Measurements from ENCODE around the gene F13B.

The F13B gene

DNA sequence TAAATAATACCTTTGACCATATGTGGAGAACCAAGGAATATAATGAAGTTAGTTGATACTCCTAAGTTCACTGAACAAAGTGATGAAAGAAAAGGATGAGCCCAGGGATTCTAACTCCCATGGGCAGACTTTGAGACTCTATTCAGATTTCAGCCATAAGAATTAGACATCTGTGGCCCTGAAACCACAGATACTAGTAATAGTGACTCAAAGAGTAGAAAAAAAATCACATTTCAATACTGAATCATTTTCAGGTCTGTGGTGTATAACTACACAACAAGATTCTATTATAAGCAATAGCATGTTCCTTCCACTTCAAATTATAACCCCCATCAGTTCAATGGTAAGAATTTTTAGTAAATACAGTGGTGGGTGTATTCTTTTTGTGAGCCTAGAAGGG, 16.4 kb upstream of the F13B start:
- Histone ChIP-seq H3K4me3 (ENCODE audit: low read depth, low read length) (no peak overlapping the region), H3K9me3 (ENCODE audit: control insufficient read depth, insufficient read depth, low read length) (peaks cover 20% of the 10 kb centered on the region), H3K9ac (ENCODE audit: low read depth, low read length) (no peak overlapping the region), H3K27me3 (ENCODE audit: control insufficient read depth, insufficient read depth, low read length) (no peaks in the 10 kb centered on the region), H3K4me1 (ENCODE audit: control insufficient read depth, insufficient read depth, low read length) (no peaks in the 10 kb centered on the region), H3K36me3 (ENCODE audit: control insufficient read depth, insufficient read depth, low read length) (peaks cover 41% of the 10 kb centered on the region)

DNA sequence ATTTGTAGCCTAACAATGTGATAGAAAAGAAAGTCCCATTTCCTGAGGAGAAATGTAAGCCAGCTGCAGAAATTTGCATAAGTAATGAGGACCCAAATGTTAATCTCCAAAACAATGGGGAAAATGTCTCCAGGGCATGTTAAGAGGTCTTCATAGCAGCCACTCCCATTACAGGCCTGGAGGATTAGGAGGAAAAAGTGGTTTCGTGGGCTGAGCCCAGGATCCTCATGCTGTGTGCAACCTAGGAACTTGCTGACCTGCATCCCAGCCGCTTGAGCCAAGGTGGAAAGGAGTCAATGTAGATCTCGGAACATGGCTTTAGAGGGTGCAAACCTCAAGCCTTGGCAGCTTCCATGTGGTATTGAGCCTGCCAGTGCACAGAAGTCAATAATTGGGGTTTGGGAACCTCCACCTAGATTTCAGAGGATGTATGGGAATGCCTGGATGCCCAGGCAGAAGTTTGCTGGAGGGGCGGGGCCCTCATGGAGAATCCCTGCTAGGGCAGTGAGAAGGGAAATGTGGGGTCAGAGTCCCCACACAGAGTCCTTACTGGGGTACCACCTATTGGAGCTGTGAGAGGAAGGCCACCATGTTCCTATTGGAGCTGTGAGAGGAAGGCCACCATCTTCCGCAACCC, 14.2 kb upstream of the F13B start:
- Histone ChIP-seq H3K9me3 (ENCODE audit: control insufficient read depth, insufficient read depth, low read length) (peaks cover 20% of the 10 kb centered on the region), H3K4me3 (ENCODE audit: low read depth, low read length) (no peak overlapping the region), H3K27me3 (ENCODE audit: control insufficient read depth, insufficient read depth, low read length) (no peaks in the 10 kb centered on the region), H3K9ac (ENCODE audit: low read depth, low read length) (no peak overlapping the region), H3K36me3 (ENCODE audit: control insufficient read depth, insufficient read depth, low read length) (peaks cover 29% of the 10 kb centered on the region), H3K4me1 (ENCODE audit: control insufficient read depth, insufficient read depth, low read length) (no peaks in the 10 kb centered on the region)

DNA sequence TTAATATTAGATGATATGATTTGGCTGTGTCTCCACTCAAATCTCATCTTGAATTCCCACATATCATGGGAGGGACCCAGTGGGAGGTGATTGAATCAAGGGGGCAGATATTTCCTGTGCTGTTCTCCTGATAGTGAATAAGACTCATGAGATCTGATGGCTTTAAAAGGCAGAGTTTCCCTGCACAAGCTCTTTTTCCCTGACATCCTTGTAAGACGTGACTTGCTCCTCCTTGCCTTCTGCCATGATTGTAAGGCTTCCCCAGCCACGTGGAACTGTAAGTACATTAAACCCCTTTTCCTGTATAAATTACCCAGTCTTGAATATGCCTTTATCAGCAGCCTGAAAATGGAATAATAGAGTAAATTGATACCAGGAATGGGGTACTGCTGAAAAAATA, 13.3 kb upstream of the F13B start:
- Histone ChIP-seq H3K4me3 (ENCODE audit: low read depth, low read length) (no peak overlapping the region), H3K27me3 (ENCODE audit: control insufficient read depth, insufficient read depth, low read length) (no peaks in the 10 kb centered on the region), H3K36me3 (ENCODE audit: control insufficient read depth, insufficient read depth, low read length) (peaks cover 27% of the 10 kb centered on the region), H3K9me3 (ENCODE audit: control insufficient read depth, insufficient read depth, low read length) (peaks cover 17% of the 10 kb centered on the region), H3K9ac (ENCODE audit: low read depth, low read length) (no peak overlapping the region), H3K4me1 (ENCODE audit: control insufficient read depth, insufficient read depth, low read length) (no peaks in the 10 kb centered on the region)

DNA sequence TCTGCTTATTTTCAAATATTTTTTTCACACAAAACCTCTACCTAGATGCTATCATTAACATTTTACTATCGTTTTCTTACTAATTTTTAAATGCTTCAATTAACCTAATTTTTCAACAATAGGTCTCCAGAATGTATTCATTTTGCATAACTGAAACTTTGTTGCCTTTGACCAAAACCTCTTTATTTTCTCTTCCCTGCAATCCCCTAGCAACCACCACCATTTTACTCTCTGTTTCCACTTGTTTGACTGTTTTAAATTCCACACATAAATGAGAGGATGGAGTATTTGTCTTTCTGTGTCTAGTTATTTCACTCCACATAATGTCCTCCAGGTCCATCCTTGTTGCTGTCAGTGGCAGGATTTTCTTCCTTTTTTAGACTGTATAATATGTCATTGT, 9.5 kb upstream of the F13B start:
- H3K4me3 ChIP-seq (ENCODE audit: low read depth, low read length): no peak overlapping the region
- H3K9me3 ChIP-seq (ENCODE audit: control insufficient read depth, insufficient read depth, low read length): peaks cover 5% of the 10 kb centered on the region
- no peak overlapping the region for H3K9ac ChIP-seq (ENCODE audit: low read depth, low read length)
- no peaks in the 10 kb centered on the region for H3K4me1 ChIP-seq (ENCODE audit: control insufficient read depth, insufficient read depth, low read length)
- H3K27me3 ChIP-seq (ENCODE audit: control insufficient read depth, insufficient read depth, low read length): no peaks in the 10 kb centered on the region
- no peaks in the 10 kb centered on the region for H3K36me3 ChIP-seq (ENCODE audit: control insufficient read depth, insufficient read depth, low read length)

DNA sequence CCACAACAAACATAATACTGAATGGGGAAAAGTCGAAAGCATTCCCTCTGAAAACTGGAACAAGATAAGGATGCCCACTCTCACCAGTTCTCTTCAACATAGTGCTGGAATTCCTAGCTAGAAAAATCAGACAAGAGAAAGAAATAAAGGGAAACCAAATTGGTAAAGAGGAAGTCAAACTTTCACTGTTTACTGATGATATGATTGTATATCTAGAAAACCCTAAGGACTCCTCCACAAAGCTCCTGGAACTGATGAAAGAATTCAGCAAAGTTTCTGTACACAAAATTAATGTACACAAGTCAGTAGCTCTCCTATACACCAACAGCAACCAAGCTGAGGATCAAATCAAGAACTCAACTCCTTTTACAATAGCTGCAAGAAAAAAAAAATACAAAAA, 6.9 kb upstream of the F13B start:
- no peak overlapping the region for H3K9ac ChIP-seq (ENCODE audit: low read depth, low read length)
- no peaks in the 10 kb centered on the region for H3K4me1 ChIP-seq (ENCODE audit: control insufficient read depth, insufficient read depth, low read length)
- no peaks in the 10 kb centered on the region for H3K9me3 ChIP-seq (ENCODE audit: control insufficient read depth, insufficient read depth, low read length)
- H3K36me3 ChIP-seq (ENCODE audit: control insufficient read depth, insufficient read depth, low read length): no peaks in the 10 kb centered on the region
- H3K27me3 ChIP-seq (ENCODE audit: control insufficient read depth, insufficient read depth, low read length): no peaks in the 10 kb centered on the region
- H3K4me3 ChIP-seq (ENCODE audit: low read depth, low read length): no peak overlapping the region

DNA sequence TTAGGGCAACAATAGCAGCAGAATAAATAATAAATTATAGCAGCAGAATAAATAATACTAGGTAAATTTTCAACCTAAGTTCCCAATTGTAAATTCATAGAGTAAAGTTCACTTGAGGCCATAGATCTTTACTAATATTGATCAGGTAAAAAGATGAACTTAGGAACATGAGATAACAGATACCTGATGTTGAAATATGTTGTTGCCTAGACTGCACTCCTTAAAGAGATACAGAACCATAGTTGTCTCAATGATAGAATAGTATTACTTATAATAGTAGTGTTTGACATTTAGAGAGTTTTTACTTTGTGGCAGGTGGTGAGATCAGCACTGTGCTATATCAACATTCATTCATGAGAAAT, 378 bp upstream of the F13B start:
- Histone ChIP-seq H3K36me3 (ENCODE audit: control insufficient read depth, insufficient read depth, low read length) (no peaks in the 10 kb centered on the region), H3K9ac (ENCODE audit: low read depth, low read length) (no peak overlapping the region), H3K4me1 (ENCODE audit: control insufficient read depth, insufficient read depth, low read length) (no peaks in the 10 kb centered on the region), H3K9me3 (ENCODE audit: control insufficient read depth, insufficient read depth, low read length) (no peaks in the 10 kb centered on the region), H3K4me3 (ENCODE audit: low read depth, low read length) (no peak overlapping the region), H3K27me3 (ENCODE audit: control insufficient read depth, insufficient read depth, low read length) (no peaks in the 10 kb centered on the region)

DNA sequence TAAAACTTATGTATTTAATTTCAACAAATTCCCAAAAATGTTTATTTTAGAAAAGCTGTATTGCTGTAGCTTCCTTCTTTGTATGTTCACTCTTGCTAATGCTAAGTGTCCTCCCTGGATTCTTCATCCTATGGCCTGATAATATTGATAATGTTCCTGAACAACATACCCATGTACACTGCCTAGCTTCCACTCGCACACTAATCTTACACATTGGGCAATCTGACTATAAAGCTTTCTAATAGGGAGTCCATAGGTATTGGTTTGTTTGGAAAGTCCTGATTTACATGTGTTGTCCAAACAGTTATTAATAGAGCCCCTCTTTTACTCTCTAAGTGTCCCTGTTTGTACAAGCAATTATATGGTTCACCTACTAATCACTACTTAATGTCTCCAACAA, 783 bp downstream of the F13B start:
- no peaks in the 10 kb centered on the region for H3K4me1 ChIP-seq (ENCODE audit: control insufficient read depth, insufficient read depth, low read length)
- H3K9me3 ChIP-seq (ENCODE audit: control insufficient read depth, insufficient read depth, low read length): no peaks in the 10 kb centered on the region
- H3K36me3 ChIP-seq (ENCODE audit: control insufficient read depth, insufficient read depth, low read length): no peaks in the 10 kb centered on the region
- no peak overlapping the region for H3K4me3 ChIP-seq (ENCODE audit: low read depth, low read length)
- H3K27me3 ChIP-seq (ENCODE audit: control insufficient read depth, insufficient read depth, low read length): no peaks in the 10 kb centered on the region
- no peak overlapping the region for H3K9ac ChIP-seq (ENCODE audit: low read depth, low read length)

DNA sequence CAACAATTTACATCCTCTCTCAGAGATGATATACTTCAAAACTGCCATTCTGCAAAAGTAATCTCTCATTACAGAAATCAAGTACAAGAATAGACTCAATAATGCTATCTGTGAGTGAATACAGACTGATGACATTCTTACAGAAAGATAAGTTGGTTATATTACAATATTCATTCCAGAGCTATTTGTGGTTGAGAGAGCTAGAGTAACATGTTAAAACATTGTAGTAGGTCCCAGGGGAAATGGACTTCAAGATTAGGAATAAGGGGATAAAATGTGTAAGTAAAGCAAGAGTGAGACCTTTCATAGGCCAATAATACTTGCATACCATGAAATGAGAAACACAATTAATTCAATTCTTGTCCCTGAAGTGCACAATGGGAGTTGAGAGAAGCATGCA, 1.5 kb downstream of the F13B start:
- H3K9me3 ChIP-seq (ENCODE audit: control insufficient read depth, insufficient read depth, low read length): no peaks in the 10 kb centered on the region
- H3K9ac ChIP-seq (ENCODE audit: low read depth, low read length): no peak overlapping the region
- H3K36me3 ChIP-seq (ENCODE audit: control insufficient read depth, insufficient read depth, low read length): no peaks in the 10 kb centered on the region
- H3K4me1 ChIP-seq (ENCODE audit: control insufficient read depth, insufficient read depth, low read length): no peaks in the 10 kb centered on the region
- no peak overlapping the region for H3K4me3 ChIP-seq (ENCODE audit: low read depth, low read length)
- no peaks in the 10 kb centered on the region for H3K27me3 ChIP-seq (ENCODE audit: control insufficient read depth, insufficient read depth, low read length)

DNA sequence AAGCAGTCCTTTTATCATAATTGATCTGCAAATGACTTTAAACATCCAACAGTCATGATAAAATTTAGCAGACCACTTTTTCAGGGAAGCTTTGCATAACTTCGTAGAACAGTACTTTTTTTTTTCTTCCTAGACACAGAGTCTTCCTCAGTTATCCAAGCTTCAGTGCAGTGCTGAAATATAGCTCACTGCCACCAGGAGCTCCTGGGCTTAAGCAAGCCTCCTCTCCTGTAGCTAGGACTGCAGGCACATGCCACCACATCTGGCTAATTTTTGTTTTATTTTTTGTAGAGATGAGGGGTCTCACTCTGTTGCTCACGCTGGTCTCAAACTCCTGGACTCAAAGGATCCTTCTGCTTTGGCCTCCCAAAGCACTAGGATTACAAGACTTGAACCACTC, 3.8 kb downstream of the F13B start:
- no peak overlapping the region for H3K9ac ChIP-seq (ENCODE audit: low read depth, low read length)
- no peaks in the 10 kb centered on the region for H3K27me3 ChIP-seq (ENCODE audit: control insufficient read depth, insufficient read depth, low read length)
- no peaks in the 10 kb centered on the region for H3K4me1 ChIP-seq (ENCODE audit: control insufficient read depth, insufficient read depth, low read length)
- H3K36me3 ChIP-seq (ENCODE audit: control insufficient read depth, insufficient read depth, low read length): no peaks in the 10 kb centered on the region
- H3K9me3 ChIP-seq (ENCODE audit: control insufficient read depth, insufficient read depth, low read length): no peaks in the 10 kb centered on the region
- no peak overlapping the region for H3K4me3 ChIP-seq (ENCODE audit: low read depth, low read length)

DNA sequence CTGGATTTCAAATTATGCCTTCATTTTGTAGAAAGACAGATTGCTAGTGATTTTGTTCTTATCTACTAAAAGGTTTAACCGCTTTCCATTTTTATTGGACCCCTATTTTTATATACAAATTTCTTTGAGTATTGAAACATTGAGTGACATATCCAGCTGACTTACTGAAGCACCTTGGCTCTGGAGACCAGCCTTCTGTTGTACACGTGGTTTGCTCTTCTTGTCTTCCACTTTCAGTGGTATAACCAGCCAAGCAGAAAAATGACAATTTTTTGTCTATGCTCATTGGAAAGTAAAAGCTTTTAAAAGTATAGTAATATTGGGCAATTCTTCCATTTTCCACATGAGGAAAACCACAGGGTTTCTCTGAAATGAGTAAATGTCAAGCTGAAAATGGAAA, 4.4 kb downstream of the F13B start:
- Histone ChIP-seq H3K4me3 (ENCODE audit: low read depth, low read length) (no peak overlapping the region), H3K4me1 (ENCODE audit: control insufficient read depth, insufficient read depth, low read length) (no peaks in the 10 kb centered on the region), H3K9ac (ENCODE audit: low read depth, low read length) (no peak overlapping the region), H3K36me3 (ENCODE audit: control insufficient read depth, insufficient read depth, low read length) (no peaks in the 10 kb centered on the region), H3K27me3 (ENCODE audit: control insufficient read depth, insufficient read depth, low read length) (no peaks in the 10 kb centered on the region), H3K9me3 (ENCODE audit: control insufficient read depth, insufficient read depth, low read length) (no peaks in the 10 kb centered on the region)

DNA sequence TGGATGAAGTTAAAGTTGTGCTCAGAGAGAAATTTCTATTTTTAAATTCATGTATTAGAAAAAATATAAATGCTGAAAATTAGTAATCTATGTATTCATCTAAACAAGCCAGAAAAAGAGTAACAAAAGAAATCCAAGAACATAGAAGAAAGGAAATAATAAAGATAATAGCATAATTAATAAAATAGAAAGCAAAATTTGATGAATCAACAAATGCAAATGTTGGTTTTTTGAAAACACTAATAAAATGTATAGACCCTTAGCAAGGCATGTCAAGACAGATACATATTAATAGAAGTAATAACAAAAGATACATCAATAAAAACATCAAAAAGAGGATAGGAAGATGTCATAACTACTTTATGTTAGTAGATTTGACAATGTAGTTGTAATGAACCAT, 18.0 kb downstream of the F13B start:
- no peak overlapping the region for H3K4me3 ChIP-seq (ENCODE audit: low read depth, low read length)
- no peaks in the 10 kb centered on the region for H3K27me3 ChIP-seq (ENCODE audit: control insufficient read depth, insufficient read depth, low read length)
- no peak overlapping the region for H3K9ac ChIP-seq (ENCODE audit: low read depth, low read length)
- H3K36me3 ChIP-seq (ENCODE audit: control insufficient read depth, insufficient read depth, low read length): no peaks in the 10 kb centered on the region
- no peaks in the 10 kb centered on the region for H3K4me1 ChIP-seq (ENCODE audit: control insufficient read depth, insufficient read depth, low read length)
- H3K9me3 ChIP-seq (ENCODE audit: control insufficient read depth, insufficient read depth, low read length): no peaks in the 10 kb centered on the region

DNA sequence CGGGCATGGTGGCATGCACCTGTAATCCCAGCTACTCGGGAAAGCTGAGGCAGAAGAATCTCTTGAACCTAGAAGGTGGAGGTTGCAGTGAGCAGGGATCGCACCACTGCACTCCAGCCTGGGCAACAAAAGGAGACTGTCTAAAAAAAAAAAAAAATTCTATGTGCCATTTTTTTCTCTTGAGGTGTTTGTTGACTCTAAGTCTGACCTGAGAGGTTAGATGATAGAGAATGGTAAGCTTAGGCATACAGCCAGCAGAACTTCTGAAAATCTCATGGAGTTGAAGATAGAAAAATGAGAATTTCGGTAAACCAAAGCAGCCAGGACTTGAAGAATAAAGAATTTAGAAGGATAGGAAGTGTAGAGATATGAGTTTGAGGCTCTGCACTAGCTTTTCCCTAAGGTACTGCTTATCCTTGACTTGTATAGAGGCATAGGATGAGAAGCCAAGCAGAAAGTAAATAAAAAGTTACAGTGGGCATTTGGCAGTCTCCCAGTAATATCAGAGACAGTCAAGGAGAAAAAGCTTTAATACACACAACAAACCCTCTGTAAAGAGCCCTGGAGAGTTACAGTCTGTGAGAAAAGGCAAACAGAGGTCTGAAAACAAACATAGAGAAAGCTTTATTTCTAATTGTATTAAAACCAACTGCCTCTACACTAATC, 24.3 kb downstream of the F13B start:
- no peaks in the 10 kb centered on the region for H3K36me3 ChIP-seq (ENCODE audit: control insufficient read depth, insufficient read depth, low read length)
- H3K9me3 ChIP-seq (ENCODE audit: control insufficient read depth, insufficient read depth, low read length): no peaks in the 10 kb centered on the region
- no peaks in the 10 kb centered on the region for H3K4me1 ChIP-seq (ENCODE audit: control insufficient read depth, insufficient read depth, low read length)
- H3K9ac ChIP-seq (ENCODE audit: low read depth, low read length): no peak overlapping the region
- H3K4me3 ChIP-seq (ENCODE audit: low read depth, low read length): no peak overlapping the region
- no peaks in the 10 kb centered on the region for H3K27me3 ChIP-seq (ENCODE audit: control insufficient read depth, insufficient read depth, low read length)

All from iPS-15b (cell line).